Measurements from ENCODE around the gene MEF2B. TPM values are rescaled to one million over a fixed set of nuclear protein-coding genes. Genes with fewer than 3 reads are reported as not detected.

MEF2B gene
- total and polyA plus RNA-seq, 5 donors, result 0.23 to 1.1 (median 0.45) TPM

GRCh38 chr19:19122902-19123301, 47.2 kb downstream of the MEF2B start:
- ATAC-seq (no peak), DNase-seq (no peak)
- Histone ChIP-seq H3K27me3 (ENCODE audit: control insufficient read depth, insufficient read depth) (no peaks in the 10 kb centered on the region), H3K9me3 (ENCODE audit: control insufficient read depth, low read length) (no peaks in the 10 kb centered on the region), H3K4me1 (ENCODE audit: control insufficient read depth, insufficient read depth, low read length) (no peaks in the 10 kb centered on the region), H3K4me3 (ENCODE audit: low read length) (no peak overlapping the region), H3K27ac (ENCODE audit: low read length) (no peak overlapping the region)
- 95% methylated on average over 1 of the region's 1 CpG for WGBS
- intact Hi-C loops (cut with DNase I), result no loop called here

GRCh38 chr19:19121371-19121770, 48.7 kb downstream of the MEF2B start:
- H3K4me1 ChIP-seq (ENCODE audit: control insufficient read depth, insufficient read depth, low read length), result no peaks in the 10 kb centered on the region
- intact Hi-C loops (cut with DNase I), result no loop called here
- no peak overlapping the region for H3K27ac ChIP-seq (ENCODE audit: low read length)
- WGBS, result 88% methylated on average over 10 of the region's 10 CpGs
- no peaks in the 10 kb centered on the region for H3K27me3 ChIP-seq (ENCODE audit: control insufficient read depth, insufficient read depth)
- no peak overlapping the region for H3K4me3 ChIP-seq (ENCODE audit: low read length)
- no peaks in the 10 kb centered on the region for H3K9me3 ChIP-seq (ENCODE audit: control insufficient read depth, low read length)
- DNase-seq (peak in 1 of 3 donors; percentile 45), ATAC-seq (peak; percentile 4 to 30)

GRCh38 chr19:19120308-19121231, 49.5 kb downstream of the MEF2B start:
- H3K4me1 ChIP-seq (ENCODE audit: control insufficient read depth, insufficient read depth, low read length), result no peaks in the 10 kb centered on the region
- WGBS, result 59% methylated on average over 39 of the region's 39 CpGs
- DNase-seq (peak; percentile 75 to 88 (median 85)), ATAC-seq (peak; percentile 76 to 91)
- H3K9me3 ChIP-seq (ENCODE audit: control insufficient read depth, low read length), result no peaks in the 10 kb centered on the region
- H3K4me3 ChIP-seq (ENCODE audit: low read length), result no peak overlapping the region
- no peaks in the 10 kb centered on the region for H3K27me3 ChIP-seq (ENCODE audit: control insufficient read depth, insufficient read depth)
- intact Hi-C loops (cut with DNase I), result no loop called here
- no peak overlapping the region for H3K27ac ChIP-seq (ENCODE audit: low read length)

- ATAC-seq (peak in 1 of 2 donors; percentile 10), DNase-seq (peak in 2 of 3 donors; percentile 50 to 57)
- Histone ChIP-seq H3K27ac (ENCODE audit: low read length) (no peak overlapping the region), H3K27me3 (ENCODE audit: control insufficient read depth, insufficient read depth) (no peaks in the 10 kb centered on the region), H3K4me1 (ENCODE audit: control insufficient read depth, insufficient read depth, low read length) (no peaks in the 10 kb centered on the region), H3K4me3 (ENCODE audit: low read length) (no peak overlapping the region), H3K9me3 (ENCODE audit: control insufficient read depth, low read length) (no peaks in the 10 kb centered on the region)
- WGBS, result 92% methylated on average over 39 of the region's 39 CpGs
- intact Hi-C loops (cut with DNase I), result no loop called here
Observed at GRCh38 chr19:19119325-19120237, 50.5 kb downstream of the MEF2B start.

GRCh38 chr19:19115954-19116353, 54.1 kb downstream of the MEF2B start:
- WGBS, result 73% methylated on average over 9 of the region's 9 CpGs
- DNase-seq, result no peak
- no peaks in the 10 kb centered on the region for H3K4me1 ChIP-seq (ENCODE audit: control insufficient read depth, insufficient read depth, low read length)
- H3K27me3 ChIP-seq (ENCODE audit: control insufficient read depth, insufficient read depth), result no peaks in the 10 kb centered on the region
- intact Hi-C loops (cut with DNase I), result no loop called here
- no peak for ATAC-seq
- no peaks in the 10 kb centered on the region for H3K9me3 ChIP-seq (ENCODE audit: control insufficient read depth, low read length)
- H3K4me3 ChIP-seq (ENCODE audit: low read length), result no peak overlapping the region
- H3K27ac ChIP-seq (ENCODE audit: low read length), result no peak overlapping the region

- Histone ChIP-seq H3K27ac (ENCODE audit: low read length) (no peak overlapping the region), H3K9me3 (ENCODE audit: control insufficient read depth, low read length) (no peaks in the 10 kb centered on the region), H3K4me3 (ENCODE audit: low read length) (no peak overlapping the region), H3K4me1 (ENCODE audit: control insufficient read depth, insufficient read depth, low read length) (no peaks in the 10 kb centered on the region), H3K27me3 (ENCODE audit: control insufficient read depth, insufficient read depth) (no peaks in the 10 kb centered on the region)
- no peak for ATAC-seq
- WGBS, result 40% methylated on average over 7 of the region's 7 CpGs
- intact Hi-C loops (cut with DNase I), result no loop called here
- DNase-seq, result no peak
Observed at GRCh38 chr19:19113040-19113626, 56.9 kb downstream of the MEF2B start.

GRCh38 chr19:19111967-19112580, 58.0 kb downstream of the MEF2B start:
- Histone ChIP-seq H3K4me1 (ENCODE audit: control insufficient read depth, insufficient read depth, low read length) (no peaks in the 10 kb centered on the region), H3K4me3 (ENCODE audit: low read length) (no peak overlapping the region), H3K9me3 (ENCODE audit: control insufficient read depth, low read length) (no peaks in the 10 kb centered on the region), H3K27ac (ENCODE audit: low read length) (no peak overlapping the region), H3K27me3 (ENCODE audit: control insufficient read depth, insufficient read depth) (no peaks in the 10 kb centered on the region)
- intact Hi-C loops (cut with DNase I), result no loop called here
- no peak for ATAC-seq
- DNase-seq, result peak in 1 of 3 donors; percentile 34
- 69% methylated on average over 9 of the region's 9 CpGs for WGBS

- WGBS, result 78% methylated on average over 15 of the region's 15 CpGs
- peak in 1 of 2 donors; percentile 5 for ATAC-seq
- H3K27me3 ChIP-seq (ENCODE audit: control insufficient read depth, insufficient read depth), result no peaks in the 10 kb centered on the region
- no peak for DNase-seq
- H3K9me3 ChIP-seq (ENCODE audit: control insufficient read depth, low read length), result no peaks in the 10 kb centered on the region
- no peaks in the 10 kb centered on the region for H3K4me1 ChIP-seq (ENCODE audit: control insufficient read depth, insufficient read depth, low read length)
- H3K27ac ChIP-seq (ENCODE audit: low read length), result no peak overlapping the region
- intact Hi-C loops (cut with DNase I), result no loop called here
- H3K4me3 ChIP-seq (ENCODE audit: low read length), result no peak overlapping the region
Observed at GRCh38 chr19:19111136-19111835, 58.8 kb downstream of the MEF2B start.

GRCh38 chr19:19110410-19111135, 59.5 kb downstream of the MEF2B start:
- 21% methylated on average over 66 of the region's 66 CpGs for WGBS
- Histone ChIP-seq H3K4me1 (ENCODE audit: control insufficient read depth, insufficient read depth, low read length) (no peaks in the 10 kb centered on the region), H3K27ac (ENCODE audit: low read length) (no peak overlapping the region), H3K9me3 (ENCODE audit: control insufficient read depth, low read length) (no peaks in the 10 kb centered on the region), H3K27me3 (ENCODE audit: control insufficient read depth, insufficient read depth) (no peaks in the 10 kb centered on the region), H3K4me3 (ENCODE audit: low read length) (no peak overlapping the region)
- peak in 2 of 3 donors; percentile 69 to 71 for DNase-seq
- intact Hi-C loops (cut with DNase I), result no loop called here
- ATAC-seq, result peak; percentile 5 to 11
